HepG2 (cell line): ENCODE results near the gene ZNF454. TPM values are rescaled to one million over a fixed set of nuclear protein-coding genes. Genes with fewer than 3 reads are reported as not detected.

Experiments used
- ATAC-seq: fragments of 200-7000 bp; cut with Tn5 transposase; 3 replicates; pipeline ENCODE4 v1.9.1; 2020; ENCODE audit warnings: mild to moderate bottlenecking, moderate library complexity
- BruUV-seq: library from RNA; stranded (reverse); fragments of 400-500 nt; replicated peaks from 2 replicates; lab custom pipeline; 2021; lab: Mats Ljungman, UMichigan
- CTCF ChIA-PET: fragments of 300-600 bp; formaldehyde crosslinking; extraction: SDS; loops from one replicate; lab custom pipeline; 2021; ENCODE audit warnings: low total read pairs, inconsistent platforms, low intra/inter-chr PET ratio; lab: Yijun Ruan, JAX
- POLR2A ChIA-PET: fragments of 350-600 bp; sonication (Branson Sonifier 250); formaldehyde crosslinking; loops from one replicate; lab custom pipeline; 2020; ENCODE audit warnings: antibody characterized with exemption, inconsistent platforms; lab: Yijun Ruan, JAX
- DNase-seq: peaks from one replicate; pipeline ENCODE4 v3.0.0-alpha.2; 2015; ENCODE audit warnings: low spot score
- FAIRE-seq: peaks from 3 replicates; lab custom pipeline; 2011; peaks lifted over from hg19 to GRCh38; lab: Jason Lieb, UNC
- H2AFZ ChIP-seq: one replicate; pipeline ENCODE4 v1.6.1; 2011; ENCODE audit warnings: low read length, inconsistent platforms
- H3K27ac ChIP-seq: fragments of 300-600 bp; 3 replicates; pipeline ENCODE4 v1.8.0; 2011; ENCODE audit warnings: mixed run types, mild to moderate bottlenecking, mixed read lengths, low read length, inconsistent platforms; ENCODE audit not compliant: insufficient read depth; ENCODE audit errors: extremely low read length
- H3K27me3 ChIP-seq, 2 experiments: fragments of 200-600 bp in 1 of 2; 2 replicates in 1 of 2; 3 replicates in 1 of 2; pipeline versions ENCODE4 v1.6.0 to v1.8.0; 2011; ENCODE audit warnings: low read length in 2 of 2, mild to moderate bottlenecking in 2 of 2, moderate library complexity in 2 of 2, inconsistent platforms in 1 of 2; ENCODE audit not compliant: insufficient read depth in 2 of 2, control insufficient read depth in 1 of 2
- H3K36me3 ChIP-seq, 2 experiments: fragments of 200-600 bp in 1 of 2; replicated peaks in 1 of 2; 2 replicates in 1 of 2; 3 replicates in 1 of 2; pipeline versions ENCODE4 v1.5.1 to v1.8.0; 2011; ENCODE audit warnings: low read length in 2 of 2, inconsistent platforms in 1 of 2; ENCODE audit not compliant: insufficient read depth in 2 of 2, control insufficient read depth in 1 of 2
- H3K4me1 ChIP-seq: 2 replicates; pipeline ENCODE4 v1.5.1; 2012; ENCODE audit warnings: low read length, inconsistent platforms; ENCODE audit not compliant: insufficient read depth
- H3K4me2 ChIP-seq: 2 replicates; pipeline ENCODE4 v1.6.0; 2011; ENCODE audit warnings: low read depth, low read length, inconsistent platforms
- H3K4me3 ChIP-seq, 3 experiments: fragments of 200-600 bp in 1 of 3; sonication (generic), shearing (Covaris generic) in 1 of 3; replicated peaks in 1 of 3; 2 replicates each; pipeline ENCODE4 v1.5.1; 2011 to 2016; ENCODE audit warnings: low read length in 3 of 3, inconsistent platforms in 2 of 3, low read depth in 2 of 3, mild to moderate bottlenecking in 2 of 3, control low read depth in 1 of 3, mixed read lengths in 1 of 3; ENCODE audit not compliant: insufficient read depth in 1 of 3
- H3K79me2 ChIP-seq: one replicate; pipeline ENCODE4 v1.6.1; 2011; ENCODE audit warnings: low read length, inconsistent platforms; ENCODE audit not compliant: insufficient read depth
- H3K9ac ChIP-seq: 2 replicates; pipeline ENCODE4 v1.6.0; 2011; ENCODE audit warnings: mild to moderate bottlenecking, low read depth, low read length, inconsistent platforms; ENCODE audit not compliant: insufficient read depth
- H3K9me3 ChIP-seq: 2 replicates; pipeline ENCODE4 v1.5.1; 2012; ENCODE audit warnings: mild to moderate bottlenecking, low read length
- H4K20me1 ChIP-seq: 2 replicates; pipeline ENCODE4 v1.6.0; 2011; ENCODE audit warnings: inconsistent platforms, mild to moderate bottlenecking, low read length, moderate library complexity; ENCODE audit not compliant: insufficient read depth
- ZFP82 ChIP-seq: sonication (generic); formaldehyde crosslinking; IDR thresholded peaks from 2 replicates; pipeline ENCODE4 v1.5.1; 2020; ENCODE audit warnings: mild to moderate bottlenecking, missing genetic modification reagents, borderline replicate concordance
- ZNF124 ChIP-seq: sonication (generic); formaldehyde crosslinking; IDR thresholded peaks from 2 replicates; pipeline ENCODE4 v1.4.0; 2020; ENCODE audit warnings: missing genetic modification reagents
- ZNF274 ChIP-seq: sonication (generic); formaldehyde crosslinking; IDR thresholded peaks from 2 replicates; pipeline ENCODE4 v1.5.1; 2020; ENCODE audit warnings: mild to moderate bottlenecking, missing genetic modification reagents
- ZNF496 ChIP-seq: sonication (generic); formaldehyde crosslinking; IDR thresholded peaks from 2 replicates; pipeline ENCODE4 v1.8.1; 2023; ENCODE audit warnings: mild to moderate bottlenecking, moderate library complexity, missing genetic modification reagents; ENCODE audit not compliant: insufficient replicate concordance
- ZNF782 ChIP-seq: sonication (generic); formaldehyde crosslinking; IDR thresholded peaks from 2 replicates; pipeline ENCODE4 v1.4.0; 2020; ENCODE audit warnings: missing genetic modification reagents, mild to moderate bottlenecking, borderline replicate concordance
- ZNF788 ChIP-seq: sonication (generic); formaldehyde crosslinking; IDR thresholded peaks from 2 replicates; pipeline ENCODE4 v1.5.0; 2020; ENCODE audit warnings: mild to moderate bottlenecking, missing genetic modification reagents, borderline replicate concordance
- WGBS: methylation state at CpG from one replicate; pipeline ENCODE4 v1.1.6; 2017; ENCODE audit warnings: low lambda C conversion rate; 5-methylcytosine and 5-hydroxymethylcytosine counted together
- in situ Hi-C: cut with HindIII; loops from 2 replicates; pipeline ENCODE4 v1.10.0; 2017; ENCODE audit warnings: low pct_unique_long_range_greater_than_20kb; ENCODE audit not compliant: extremely low pct_ligation_motif_present
- intact Hi-C: fragments of 100-400 bp; cut with micrococcal nuclease; formaldehyde crosslinking; loops from one replicate; pipeline ENCODE4 v1.10.0; 2022; ENCODE audit not compliant: unreplicated experiment
- polyA plus RNA-seq, 8 experiments: library from polyadenylated mRNA; depleted of rRNA in 3 of 8; stranded (reverse) in 7 of 8; unstranded in 1 of 8; fragments of >200 nt; fragmentation: Illumina TruSeq in 4 of 8; extraction: Trizol in 4 of 8; gene quantifications; 2 replicates each; pipeline versions ENCODE4 v1.2.1 to v1.2.3, GENCODE V29; 2011 to 2016; ENCODE audit warnings: low read depth in 4 of 8, missing spikeins in 1 of 8, mixed read lengths in 1 of 8; ENCODE audit not compliant: insufficient read depth in 1 of 8
- total RNA-seq, 5 experiments: library from RNA; depleted of rRNA; stranded (reverse); fragments of >200 nt; fragmentation: Illumina TruSeq; extraction: Trizol; gene quantifications; 2 replicates each; pipeline ENCODE4 v1.2.3, GENCODE V29; 2016; ENCODE audit warnings: low read depth in 1 of 5
- TF ChIP-seq, protein P1 (sequence below): IDR thresholded peaks from 2 replicates; pipeline ENCODE4 v1.6.1; 2016

The ZNF454 gene
- total and polyA plus RNA-seq, 2 of the 13 experiments (the other 11 are each of a cell fraction or from before 2014, with no cell fraction given): 0.16 TPM; not detected in 1

DNA sequence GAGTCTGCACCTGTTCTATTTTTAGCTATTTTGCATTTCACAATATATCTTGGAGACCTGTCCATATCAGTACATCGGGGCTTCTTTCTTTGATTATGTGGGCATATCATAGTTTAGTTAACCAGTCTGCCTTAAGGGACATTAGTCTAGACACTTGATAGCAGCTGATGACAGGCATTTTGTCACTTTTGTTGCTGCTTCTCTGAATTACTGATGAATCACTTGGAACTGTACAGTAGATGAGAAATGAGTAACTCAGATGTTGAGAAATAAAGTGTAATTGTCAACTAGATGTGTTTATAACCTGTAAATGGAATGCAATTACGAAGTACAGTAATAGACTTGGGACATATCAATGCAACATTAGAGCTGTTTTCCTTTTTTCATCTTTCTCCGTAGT lies 38.1 kb upstream of the ZNF454 start:
- FAIRE-seq (no peak), ATAC-seq (no peak), DNase-seq (no peak)
- 34% methylated on average over 3 of the region's 3 CpGs for WGBS
- Histone ChIP-seq H3K79me2 (no peaks in the 10 kb centered on the region), H3K9me3 (peaks cover 53% of the 10 kb centered on the region), H2AFZ (no peak overlapping the region), H4K20me1 (no peaks in the 10 kb centered on the region), H3K4me1 (peaks cover 12% of the 10 kb centered on the region), H3K4me2 (no peak overlapping the region), H3K4me3 (no peak overlapping the region), H3K9ac (no peak overlapping the region), H3K36me3 (no peaks in the 10 kb centered on the region), H3K27me3 (no peaks in the 10 kb centered on the region), H3K27ac (no peak overlapping the region)
- in situ Hi-C loops (no loop called here), intact Hi-C loops (no loop called here)
- BruUV-seq: no TSS peak
- POLR2A ChIA-PET: no interaction called here
- CTCF ChIA-PET: no interaction called here
- TF ChIP-seq ZNF124 (CRISPR knock-in tag): no peak
- TF ChIP-seq, protein P1, sequence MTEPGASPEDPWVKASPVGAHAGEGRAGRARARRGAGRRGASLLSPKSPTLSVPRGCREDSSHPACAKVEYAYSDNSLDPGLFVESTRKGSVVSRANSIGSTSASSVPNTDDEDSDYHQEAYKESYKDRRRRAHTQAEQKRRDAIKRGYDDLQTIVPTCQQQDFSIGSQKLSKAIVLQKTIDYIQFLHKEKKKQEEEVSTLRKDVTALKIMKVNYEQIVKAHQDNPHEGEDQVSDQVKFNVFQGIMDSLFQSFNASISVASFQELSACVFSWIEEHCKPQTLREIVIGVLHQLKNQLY (CRISPR knock-in tag): no peak
- no peak for TF ChIP-seq ZNF788 (CRISPR knock-in tag)

GRCh38 chr5:178931846-178932760 lies 8.9 kb upstream of the ZNF454 start:
- H3K27me3 ChIP-seq: no peaks in the 10 kb centered on the region
- FAIRE-seq (no peak), DNase-seq (no peak), ATAC-seq (no peak)
- TF ChIP-seq ZFP82: no peak
- TF ChIP-seq ZNF782 (CRISPR knock-in tag): no peak
- TF ChIP-seq ZNF274 (CRISPR knock-in tag): peak; percentile 74; the same call in 1 of the 2 replicates
- TF ChIP-seq ZNF496: no peak
- ChIA-PET CTCF (no interaction called here), POLR2A (no interaction called here)
- H3K36me3 ChIP-seq: no peaks in the 10 kb centered on the region
- no peak overlapping the region for H3K27ac ChIP-seq
- no peak overlapping the region for H3K4me2 ChIP-seq
- H3K79me2 ChIP-seq: no peaks in the 10 kb centered on the region
- intact Hi-C loops: no loop called here
- no peaks in the 10 kb centered on the region for H3K4me1 ChIP-seq
- peaks cover 99% of the 10 kb centered on the region for H3K9me3 ChIP-seq
- H3K9ac ChIP-seq: no peak overlapping the region
- H2AFZ ChIP-seq: no peak overlapping the region
- H3K4me3 ChIP-seq: no peak overlapping the region
- BruUV-seq: no TSS peak
- H4K20me1 ChIP-seq: no peaks in the 10 kb centered on the region
- in situ Hi-C loops: no loop called here
- WGBS: 64% methylated on average over 11 of the region's 11 CpGs
